ENCODE results near the gene RNF213.

- TF ChIP-seq CTCF (IDR thresholded peaks at IDR 0.05) = no peak
- no peak for TF ChIP-seq POLR2AphosphoS5 (IDR thresholded peaks at IDR 0.05)
Observed at GRCh38 chr17:80327518-80327917, 66.9 kb downstream of the RNF213 start.
